Muscle layer of duodenum (tissue), 2 donors: ENCODE data around the gene RASAL2.
"Not testable (repeated sequence)": the region's sequence is repeated elsewhere in the genome, so short reads cannot be mapped to it uniquely, and the experiment has no call there.

Experiments used
- H3K27ac ChIP-seq: one replicate; pipeline ENCODE4 v1.7.0; 2013; ENCODE audit warnings: mild to moderate bottlenecking, low read length
- H3K27me3 ChIP-seq: one replicate; pipeline ENCODE4 v1.7.0; 2013; ENCODE audit warnings: low read depth, mild to moderate bottlenecking, control low read depth, low read length
- H3K36me3 ChIP-seq, 2 donors: one replicate each; pipeline ENCODE4 v1.7.0; 2013; ENCODE audit warnings: low read length in 2 of 2, control low read depth in 1 of 2, mild to moderate bottlenecking in 1 of 2; ENCODE audit not compliant: insufficient read depth in 2 of 2, control insufficient read depth in 1 of 2
- H3K4me1 ChIP-seq, 2 donors: one replicate each; pipeline ENCODE4 v1.7.0; 2013; ENCODE audit warnings: low read length in 2 of 2, mild to moderate bottlenecking in 2 of 2, control low read depth in 1 of 2, moderate library complexity in 1 of 2; ENCODE audit not compliant: insufficient read depth in 2 of 2, control insufficient read depth in 1 of 2
- H3K4me3 ChIP-seq, 2 donors: one replicate each; pipeline ENCODE4 v1.7.0; 2013; ENCODE audit warnings: low read length in 2 of 2, low read depth in 1 of 2, mild to moderate bottlenecking in 1 of 2
- H3K9me3 ChIP-seq, 2 donors: one replicate each; pipeline ENCODE4 v1.7.0; 2013; ENCODE audit warnings: low read length in 2 of 2, control low read depth in 1 of 2, mild to moderate bottlenecking in 1 of 2; ENCODE audit not compliant: control insufficient read depth in 1 of 2
- donor health status: healthy.

Gene RASAL2

DNA sequence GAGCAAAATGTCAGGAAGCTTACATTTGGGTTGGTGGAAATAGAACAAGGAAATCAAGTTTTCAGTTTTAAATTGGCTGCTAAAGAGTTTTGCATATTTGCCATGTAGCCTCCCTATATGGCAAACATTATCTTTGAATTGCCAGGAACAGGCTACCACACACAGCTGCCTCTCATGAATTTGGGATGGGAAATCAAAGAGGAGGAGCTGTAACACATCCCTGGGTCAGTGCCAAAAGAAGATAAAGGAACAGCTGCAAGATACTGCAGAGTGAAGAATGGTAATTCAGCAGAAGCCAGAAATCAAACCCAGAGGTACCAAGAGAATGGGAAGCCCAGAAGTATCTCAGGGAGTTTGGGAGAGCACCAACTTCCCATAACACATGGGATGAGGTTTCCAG lies 18.6 kb upstream of the RASAL2 start:
- H3K27ac ChIP-seq: no peak overlapping the region
- H3K36me3 ChIP-seq: no peaks in the 10 kb centered on the region
- no peaks in the 10 kb centered on the region for H3K9me3 ChIP-seq
- no peaks in the 10 kb centered on the region for H3K4me1 ChIP-seq
- H3K27me3 ChIP-seq: no peaks in the 10 kb centered on the region
- no peak overlapping the region for H3K4me3 ChIP-seq

DNA sequence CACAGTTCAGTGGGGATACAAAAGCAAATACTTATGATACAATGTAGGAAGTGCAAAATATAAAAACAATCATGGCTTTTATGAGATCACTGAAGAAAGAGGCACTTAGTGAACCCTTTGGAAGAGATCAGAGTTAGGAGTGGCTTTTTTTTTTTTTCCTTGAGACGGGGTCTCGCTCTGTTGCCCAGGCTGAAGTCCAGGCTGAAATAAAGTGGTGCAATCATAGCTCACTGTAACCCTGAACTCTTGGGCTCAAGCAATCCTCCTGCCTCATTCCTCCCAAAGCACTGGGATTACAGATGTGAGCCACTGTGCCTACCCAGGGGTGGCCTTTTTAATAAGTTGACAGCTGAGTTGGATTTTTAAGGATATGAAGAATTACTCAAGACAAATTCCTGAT lies 17.3 kb upstream of the RASAL2 start:
- Histone ChIP-seq H3K4me3 (no peak overlapping the region), H3K4me1 (no peaks in the 10 kb centered on the region), H3K36me3 (no peaks in the 10 kb centered on the region), H3K27me3 (no peaks in the 10 kb centered on the region), H3K9me3 (no peaks in the 10 kb centered on the region), H3K27ac (no peak overlapping the region)

DNA sequence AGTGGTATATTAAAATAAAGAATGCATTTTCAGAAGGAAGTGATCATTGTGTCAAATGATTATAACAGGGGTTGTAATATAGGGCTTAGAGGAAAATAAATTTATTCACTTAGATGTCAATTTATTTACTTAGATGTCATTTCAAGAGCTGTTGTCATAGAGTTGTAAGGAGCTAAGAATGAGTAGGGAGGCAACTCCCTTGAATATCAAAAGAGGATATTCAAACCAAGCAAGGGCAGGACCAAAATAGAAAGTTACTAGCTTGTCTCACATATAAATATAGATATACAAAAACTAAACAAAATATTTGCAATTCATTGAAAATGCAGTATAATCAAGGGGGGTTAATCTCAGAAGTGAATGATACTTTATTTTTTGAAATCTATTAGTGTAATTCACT lies 16.0 kb upstream of the RASAL2 start:
- H3K36me3 ChIP-seq: no peaks in the 10 kb centered on the region

DNA sequence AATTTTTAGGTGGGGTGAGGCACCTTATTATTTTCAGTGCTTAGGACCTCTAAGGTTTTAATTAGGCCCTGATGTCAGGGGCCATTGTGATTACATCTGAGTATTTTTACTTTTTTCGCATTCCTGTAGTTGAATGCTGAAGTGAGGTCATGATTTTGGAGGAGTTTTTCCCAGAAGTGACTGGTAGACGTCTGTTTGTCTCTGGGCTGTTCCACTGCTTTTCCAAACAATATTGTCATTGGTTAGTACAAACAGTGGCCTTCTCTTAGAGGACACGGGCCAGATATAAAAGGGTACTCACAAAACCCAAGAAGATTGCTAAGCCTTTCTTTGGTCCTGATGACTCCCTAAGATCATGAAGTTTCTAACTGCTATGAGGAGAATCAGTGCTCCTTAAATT lies 7.6 kb upstream of the RASAL2 start:
- Histone ChIP-seq H3K36me3 (no peaks in the 10 kb centered on the region), H3K9me3 (no peaks in the 10 kb centered on the region), H3K27ac (no peak overlapping the region), H3K4me1 (peaks cover 0 to 6% of the 10 kb centered on the region in 2 donors), H3K27me3 (no peaks in the 10 kb centered on the region), H3K4me3 (no peak overlapping the region)

More for the DNA sequence above, 16.0 kb upstream of the RASAL2 start:
- Histone ChIP-seq H3K4me3 (no peak overlapping the region), H3K27ac (no peak overlapping the region), H3K4me1 (no peaks in the 10 kb centered on the region), H3K27me3 (no peaks in the 10 kb centered on the region), H3K9me3 (no peaks in the 10 kb centered on the region)

DNA sequence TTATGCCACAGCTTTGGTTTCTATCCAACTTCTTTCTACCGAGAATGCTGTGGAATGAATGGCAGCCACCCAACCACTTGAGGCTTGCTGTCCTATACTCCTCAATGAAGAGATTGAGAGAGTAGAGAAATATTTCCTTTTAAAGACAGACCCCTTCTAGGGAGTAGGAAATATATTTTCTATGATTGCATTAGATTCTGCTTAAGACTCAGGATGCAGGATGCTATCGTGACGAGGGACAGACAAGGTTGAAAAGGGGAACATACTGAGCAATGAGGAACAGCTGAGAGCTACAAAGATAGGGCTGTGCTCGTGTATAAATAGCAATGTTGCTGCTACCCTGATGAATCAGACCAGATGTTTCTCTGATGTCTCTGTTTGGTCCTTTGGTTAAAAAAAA lies 7.1 kb upstream of the RASAL2 start:
- Histone ChIP-seq H3K27ac (no peak overlapping the region), H3K9me3 (no peaks in the 10 kb centered on the region), H3K4me1 (peaks cover 0 to 6% of the 10 kb centered on the region in 2 donors), H3K27me3 (no peaks in the 10 kb centered on the region), H3K4me3 (no peak overlapping the region), H3K36me3 (no peaks in the 10 kb centered on the region)

DNA sequence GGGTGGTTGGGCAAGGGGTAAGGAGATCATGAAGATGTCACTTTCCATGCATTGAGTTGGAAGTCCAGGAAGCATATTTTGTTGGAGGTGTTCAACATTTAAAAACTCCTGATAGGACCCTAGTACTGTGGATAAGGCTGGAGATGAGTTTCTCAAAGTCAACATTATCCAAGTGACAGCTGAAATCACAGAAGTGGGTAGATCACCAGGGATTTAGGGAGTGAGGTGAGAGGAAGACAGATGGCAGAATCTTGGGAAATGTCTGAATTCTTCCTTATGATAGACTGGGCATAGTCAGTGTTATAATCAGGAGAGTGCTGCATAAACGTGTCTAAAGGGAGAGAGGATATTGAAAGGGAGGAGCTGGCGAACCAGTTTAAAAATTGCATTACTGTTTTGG lies 5.3 kb upstream of the RASAL2 start:
- H3K4me3 ChIP-seq: no peak overlapping the region
- no peak overlapping the region for H3K27ac ChIP-seq
- H3K27me3 ChIP-seq: no peaks in the 10 kb centered on the region
- no peaks in the 10 kb centered on the region for H3K36me3 ChIP-seq
- no peaks in the 10 kb centered on the region for H3K9me3 ChIP-seq
- peaks cover 0 to 11% of the 10 kb centered on the region in 2 donors for H3K4me1 ChIP-seq

DNA sequence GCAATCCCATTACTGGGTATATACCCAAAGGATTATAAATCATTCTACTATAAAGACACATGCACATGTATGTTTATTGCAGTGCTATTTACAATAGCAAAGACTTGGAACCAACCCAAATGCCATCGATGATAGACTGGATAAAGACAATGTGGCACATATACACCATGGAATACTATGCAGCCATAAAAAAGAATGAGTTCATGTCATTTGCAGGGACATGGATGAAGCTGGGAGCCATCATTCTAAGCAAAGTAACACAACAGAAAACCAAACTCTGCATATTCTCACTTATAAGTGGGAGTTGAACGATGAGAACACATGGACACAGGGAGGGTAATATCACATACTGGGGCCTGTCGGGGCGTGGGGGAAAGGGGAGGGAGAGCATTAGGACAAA lies 2.5 kb upstream of the RASAL2 start:
- not testable (repeated sequence) for H3K27ac ChIP-seq, H3K36me3 ChIP-seq, H3K9me3 ChIP-seq, H3K4me3 ChIP-seq, H3K27me3 ChIP-seq
- peaks cover under 1 to 23% of the 10 kb centered on the region in 2 donors for H3K4me1 ChIP-seq

DNA sequence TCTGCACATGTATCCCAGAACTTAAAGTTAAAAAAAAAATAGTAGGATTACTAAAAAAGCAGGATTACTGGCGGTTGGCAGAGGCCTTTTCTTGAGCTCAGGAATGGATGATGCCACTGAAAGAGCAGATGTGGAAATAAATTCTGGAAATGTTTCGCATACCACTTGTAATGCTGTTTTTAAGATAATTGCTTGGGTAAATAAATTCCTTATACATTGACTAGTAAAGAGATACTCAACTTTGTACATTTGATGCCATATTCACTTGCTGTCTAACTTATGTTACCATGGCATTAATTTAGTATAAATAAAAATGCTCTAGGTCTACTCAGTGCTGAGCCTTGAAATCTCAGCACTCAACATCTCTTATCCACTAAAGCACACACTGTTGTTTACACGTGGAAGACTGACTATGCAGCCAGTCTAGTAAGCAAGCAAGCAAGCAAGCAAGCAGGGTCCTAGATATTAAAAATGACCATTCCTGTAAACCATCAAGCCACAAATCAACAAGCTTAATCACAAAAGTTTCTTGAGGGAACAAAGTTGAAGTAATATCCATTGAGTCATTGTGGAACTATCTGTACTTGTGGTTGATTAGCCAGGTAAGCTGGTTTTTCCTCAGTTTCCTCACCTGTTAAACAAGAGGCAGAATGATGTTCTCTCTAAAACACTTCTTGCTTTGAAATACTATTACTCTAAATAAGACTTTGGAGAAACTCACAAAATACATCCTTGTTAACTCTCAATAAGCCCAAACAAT lies 1.7 kb upstream of the RASAL2 start:
- Histone ChIP-seq H3K9me3 (no peaks in the 10 kb centered on the region), H3K27me3 (no peaks in the 10 kb centered on the region), H3K27ac (no peak overlapping the region), H3K36me3 (no peaks in the 10 kb centered on the region), H3K4me1 (peaks cover 4 to 19% of the 10 kb centered on the region in 2 donors), H3K4me3 (no peak overlapping the region)

DNA sequence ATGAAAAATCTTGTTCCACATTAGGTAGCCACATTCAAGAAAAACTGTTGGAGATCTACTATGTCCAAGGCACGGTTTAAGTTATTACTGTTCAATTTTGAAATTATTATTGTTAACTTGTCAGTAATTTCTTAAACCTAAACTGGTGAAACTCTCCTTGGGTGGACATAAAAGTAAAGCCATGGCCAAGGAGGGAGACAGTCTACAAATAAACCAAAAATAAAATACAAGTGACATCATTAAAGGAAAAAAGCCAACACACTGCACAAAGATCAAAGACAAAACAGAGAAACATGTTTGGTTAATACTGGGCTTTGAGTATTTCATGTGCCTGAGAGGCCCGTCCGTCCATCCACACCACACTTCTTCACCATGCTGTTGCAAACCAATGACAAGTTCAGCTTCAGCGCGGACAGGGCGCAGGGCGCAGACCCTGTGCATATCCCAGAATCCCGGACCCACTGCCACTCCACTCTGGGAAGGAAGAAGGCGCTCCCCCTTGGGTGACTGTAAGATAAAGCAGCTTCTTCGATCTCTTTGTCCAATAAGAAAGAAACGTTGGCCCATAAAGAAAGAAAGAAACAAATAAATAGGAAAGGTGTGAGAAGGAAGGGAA lies 918 bp upstream of the RASAL2 start:
- H3K4me1 ChIP-seq: peaks cover 8 to 20% of the 10 kb centered on the region in 2 donors
- peak overlapping the region; percentile 92 to 94 for H3K4me3 ChIP-seq
- peak overlapping the region; percentile 75 for H3K27ac ChIP-seq

DNA sequence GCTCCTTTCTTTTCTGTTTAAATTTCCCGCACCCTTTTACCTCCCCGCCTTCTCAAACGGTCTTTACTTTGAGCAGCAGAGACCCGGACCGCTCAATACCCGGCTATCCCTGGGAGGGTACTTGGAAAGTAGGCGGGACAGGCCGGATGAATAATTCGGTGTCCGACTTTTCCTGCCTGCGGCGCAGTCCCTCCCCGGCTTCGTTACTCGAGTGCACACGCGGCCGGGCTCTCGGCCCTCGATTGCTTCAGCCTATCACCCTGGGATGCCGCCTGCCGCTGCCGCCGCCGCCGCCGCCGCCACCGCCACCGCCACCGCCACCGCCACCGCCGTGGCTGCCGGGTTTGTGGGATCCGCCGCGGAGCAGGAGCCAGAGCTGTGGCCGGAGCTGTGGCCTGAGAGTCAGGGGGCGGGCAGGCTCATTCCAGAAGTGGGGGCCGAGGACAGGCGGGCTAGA lies 382 bp upstream of the RASAL2 start:
- Histone ChIP-seq H3K27me3 (no peaks in the 10 kb centered on the region), H3K36me3 (no peaks in the 10 kb centered on the region), H3K4me3 (peak overlapping the region; percentile 94 to 95), H3K27ac (peak overlapping the region; percentile 75), H3K4me1 (peaks cover 9 to 25% of the 10 kb centered on the region in 2 donors), H3K9me3 (no peaks in the 10 kb centered on the region)

More for the DNA sequence above, 918 bp upstream of the RASAL2 start:
- H3K27me3 ChIP-seq: no peaks in the 10 kb centered on the region
- no peaks in the 10 kb centered on the region for H3K9me3 ChIP-seq
- H3K36me3 ChIP-seq: no peaks in the 10 kb centered on the region

DNA sequence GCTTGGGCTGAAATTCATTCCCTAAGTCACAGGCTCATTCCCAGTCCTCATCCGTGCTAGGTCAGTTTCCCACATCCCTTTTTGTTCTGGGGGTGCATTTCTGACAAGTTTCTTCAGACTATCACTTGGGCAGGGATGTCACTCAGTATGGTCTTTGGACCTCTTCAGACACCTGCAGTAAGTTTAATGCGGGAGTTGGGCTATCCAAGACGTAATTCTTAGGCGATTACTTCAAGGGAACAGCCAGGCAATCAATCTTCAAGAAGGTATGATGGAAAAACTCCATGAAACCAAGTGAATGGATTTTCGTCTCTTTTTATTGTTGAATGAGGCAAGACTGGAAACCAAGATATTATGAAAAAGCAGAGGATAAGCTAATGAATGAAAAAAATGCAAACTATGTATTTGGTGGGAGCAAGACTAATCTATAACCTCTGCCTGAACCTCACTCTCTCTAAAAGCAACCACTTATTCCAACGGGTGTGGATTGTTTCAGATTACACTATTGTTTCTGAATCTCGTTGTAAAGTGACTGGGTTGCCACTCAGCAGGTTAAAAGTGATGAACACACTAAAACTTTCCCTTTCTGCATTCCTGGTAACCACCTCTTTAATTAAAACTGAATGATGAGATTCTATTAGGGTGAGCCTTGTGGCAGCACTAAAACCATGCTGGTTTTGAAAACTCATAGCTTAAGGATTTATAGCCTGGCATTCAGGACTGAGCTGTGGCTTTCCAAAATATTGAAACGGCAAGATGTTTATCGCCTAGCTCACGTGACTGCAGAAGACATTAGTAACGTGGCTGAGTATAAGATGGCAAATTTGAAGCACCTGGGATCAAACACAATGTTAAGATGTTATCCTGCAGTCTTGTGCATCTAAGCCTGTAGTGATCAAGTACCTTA lies 1.1 kb downstream of the RASAL2 start:
- H3K27ac ChIP-seq: peak overlapping the region; percentile 78
- H3K27me3 ChIP-seq: no peaks in the 10 kb centered on the region
- no peaks in the 10 kb centered on the region for H3K9me3 ChIP-seq
- H3K4me1 ChIP-seq: peaks cover 9 to 34% of the 10 kb centered on the region in 2 donors
- H3K4me3 ChIP-seq: peak overlapping the region; percentile 94 to 95
- no peaks in the 10 kb centered on the region for H3K36me3 ChIP-seq
